ENCODE data around the gene SIRT1. TPM values are rescaled to one million over a fixed set of nuclear protein-coding genes. Genes with fewer than 3 reads are reported as not detected.

SIRT1 gene
- total RNA-seq, 1 experiment from 2014 or later, result 83.8 TPM

GRCh38 chr10:67852761-67853160 lies 31.7 kb upstream of the SIRT1 start:
- WGBS (ENCODE audit: extremely low coverage, insufficient read length, low lambda C conversion rate), result no CpG with 5 or more reads among the region's 5 CpGs
- H2BK5ac ChIP-seq (ENCODE audit: insufficient read length, low read length), result no peak overlapping the region
- Mint-ChIP-seq H3K36me3 (ENCODE audit: insufficient read depth in 1 of 3, low read depth in 3 of 3) (no peaks in the 10 kb centered on the region; a peak in 1 of 7 replicates), H3K4me1 (peaks cover 7 to 16% of the 10 kb centered on the region in 2 experiments), H3K27me3 (ENCODE audit: low read depth) (no peaks in the 10 kb centered on the region; the same call in 1 of the 2 replicates), H3K27ac (no peak overlapping the region), H3K4me3 (no peak overlapping the region), H3K9me3 (no peaks in the 10 kb centered on the region; a peak in 1 of 5 replicates)
- no peak overlapping the region for H3K4ac ChIP-seq (ENCODE audit: low read depth, low read length)
- no peak overlapping the region for H3K14ac ChIP-seq (ENCODE audit: insufficient read depth, low read length)
- H2BK20ac ChIP-seq (ENCODE audit: low read depth, low read length, poor library complexity, severe bottlenecking), result no peak overlapping the region
- H3K79me1 ChIP-seq (ENCODE audit: insufficient read depth, low read depth, low read length, poor library complexity, severe bottlenecking), result no peaks in the 10 kb centered on the region
- H2BK120ac ChIP-seq (ENCODE audit: low read depth, low read length, poor library complexity, severe bottlenecking), result no peak overlapping the region
- no peak overlapping the region for H3T11ph ChIP-seq (ENCODE audit: low read length)
- no peak overlapping the region for H4K91ac ChIP-seq (ENCODE audit: insufficient read length, low read depth, low read length)
- no peak overlapping the region for H4K8ac ChIP-seq (replicated peaks; ENCODE audit: insufficient read length, low read depth, low read length)
- H3K79me2 ChIP-seq (ENCODE audit: insufficient read depth, low read length), result no peaks in the 10 kb centered on the region
- no peaks in the 10 kb centered on the region for H4K20me1 ChIP-seq (ENCODE audit: control insufficient read depth, insufficient read depth, insufficient read length)
- no peak overlapping the region for H2AFZ ChIP-seq (ENCODE audit: low read length)
- no peak overlapping the region for H3K4me2 ChIP-seq (ENCODE audit: insufficient read depth, insufficient read length, low read length)
- no peak overlapping the region for H3K23ac ChIP-seq (ENCODE audit: insufficient read length, low read depth, low read length)
- no peaks in the 10 kb centered on the region for H3K4me1 ChIP-seq (ENCODE audit: insufficient read depth, low read length)
- TF ChIP-seq, protein P1, sequence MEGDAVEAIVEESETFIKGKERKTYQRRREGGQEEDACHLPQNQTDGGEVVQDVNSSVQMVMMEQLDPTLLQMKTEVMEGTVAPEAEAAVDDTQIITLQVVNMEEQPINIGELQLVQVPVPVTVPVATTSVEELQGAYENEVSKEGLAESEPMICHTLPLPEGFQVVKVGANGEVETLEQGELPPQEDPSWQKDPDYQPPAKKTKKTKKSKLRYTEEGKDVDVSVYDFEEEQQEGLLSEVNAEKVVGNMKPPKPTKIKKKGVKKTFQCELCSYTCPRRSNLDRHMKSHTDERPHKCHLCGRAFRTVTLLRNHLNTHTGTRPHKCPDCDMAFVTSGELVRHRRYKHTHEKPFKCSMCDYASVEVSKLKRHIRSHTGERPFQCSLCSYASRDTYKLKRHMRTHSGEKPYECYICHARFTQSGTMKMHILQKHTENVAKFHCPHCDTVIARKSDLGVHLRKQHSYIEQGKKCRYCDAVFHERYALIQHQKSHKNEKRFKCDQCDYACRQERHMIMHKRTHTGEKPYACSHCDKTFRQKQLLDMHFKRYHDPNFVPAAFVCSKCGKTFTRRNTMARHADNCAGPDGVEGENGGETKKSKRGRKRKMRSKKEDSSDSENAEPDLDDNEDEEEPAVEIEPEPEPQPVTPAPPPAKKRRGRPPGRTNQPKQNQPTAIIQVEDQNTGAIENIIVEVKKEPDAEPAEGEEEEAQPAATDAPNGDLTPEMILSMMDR (conservative IDR thresholded peaks at IDR 0.05), result no peak
- no peak overlapping the region for H2AK5ac ChIP-seq (ENCODE audit: insufficient read length, low read length)
- no peak overlapping the region for H4K5ac ChIP-seq (ENCODE audit: insufficient read length, low read depth, low read length)
- H2BK15ac ChIP-seq (ENCODE audit: low read depth, low read length), result no peak overlapping the region
- DNase-seq, result no peak
- H3K9ac ChIP-seq (ENCODE audit: extremely low read depth, insufficient read length, low read length), result no peak overlapping the region
- H3K9me3 ChIP-seq (ENCODE audit: control insufficient read depth, low read depth, low read length), result no peaks in the 10 kb centered on the region
- H3K56ac ChIP-seq (ENCODE audit: insufficient read length, low read depth, low read length), result no peak overlapping the region
- no peak overlapping the region for H3K18ac ChIP-seq (ENCODE audit: insufficient read length, low read depth, low read length)
- no peak overlapping the region for H2BK12ac ChIP-seq (ENCODE audit: insufficient read length, low read depth, low read length)
- H3K27me3 ChIP-seq (ENCODE audit: insufficient read depth, low read length), result no peaks in the 10 kb centered on the region; the same call in 1 of the 2 replicates
- no peak overlapping the region for H3K27ac ChIP-seq (ENCODE audit: insufficient read length, low read depth, low read length)
- H3K23me2 ChIP-seq (ENCODE audit: insufficient read length, low read depth, low read length, poor library complexity, severe bottlenecking), result peaks cover 3% of the 10 kb centered on the region
